GM21360 (cell line): ENCODE data around the gene C10orf67.
A peak's percentile ranks its signal among the peaks of the same experiment; 100 is the strongest.
"Not testable (repeated sequence)": the region's sequence is repeated elsewhere in the genome, so short reads cannot be mapped to it uniquely, and the experiment has no call there.

ENCODE experiments used
- ATAC-seq: cut with Tn5 transposase; IDR thresholded peaks from one replicate; pipeline ENCODE4 v1.9.1; 2021; ENCODE audit warnings: mild to moderate bottlenecking, moderate library complexity; ENCODE audit not compliant: unreplicated experiment

Gene C10orf67

DNA sequence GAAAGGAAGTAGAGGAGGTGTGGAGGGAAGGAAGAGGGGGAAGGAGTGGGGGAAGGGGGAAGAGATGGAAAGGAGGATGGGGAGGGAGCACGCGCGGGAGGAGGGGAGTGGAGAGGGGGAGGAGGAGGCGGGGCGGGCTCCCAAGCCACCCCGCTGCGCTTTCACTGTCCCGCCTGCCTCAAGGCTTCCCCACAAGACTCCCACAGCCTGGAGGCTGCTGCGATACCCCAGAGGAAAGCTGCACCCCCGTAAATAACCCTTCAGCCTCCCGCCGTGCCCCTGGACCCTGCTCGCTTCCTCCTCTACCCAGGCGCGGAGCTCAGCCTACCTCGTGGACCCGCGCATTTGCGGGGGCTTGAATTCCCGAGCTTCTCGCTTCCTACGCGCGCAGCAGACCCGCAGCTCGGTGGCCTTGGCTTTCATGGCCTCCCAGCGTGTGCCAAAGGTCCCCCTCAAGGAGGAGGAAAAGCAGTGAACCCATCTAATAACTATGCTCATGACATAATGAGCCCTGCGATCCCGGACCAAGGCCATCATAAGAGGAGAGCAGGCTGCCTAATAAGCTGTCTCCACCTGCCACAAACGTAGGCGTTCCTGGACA is at the start of gene C10orf67:
Gene C10orf67, minus strand, starts transcription at position 557 of the 601 bp plus-strand sequence. Its CDS starts 23 bp downstream, at position 534.
- no peak for ATAC-seq

DNA sequence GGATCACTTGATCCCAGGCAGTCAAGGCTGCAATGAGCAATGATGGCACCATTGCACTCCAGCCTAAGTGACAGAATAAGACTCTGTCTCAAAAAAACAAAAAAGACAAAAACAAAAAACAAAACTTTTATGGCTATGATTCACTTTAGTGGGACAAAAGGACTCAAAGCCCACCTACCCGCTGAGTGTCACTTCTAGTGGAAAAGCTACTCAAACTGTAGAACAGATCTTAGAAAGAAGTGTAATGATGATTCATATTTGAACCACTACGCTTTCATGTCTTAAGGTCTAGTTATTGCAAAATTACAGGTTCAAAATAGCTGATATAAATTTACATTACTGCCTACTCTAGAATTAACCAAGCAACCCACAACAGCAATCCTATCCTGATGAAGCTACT is 47.2 kb upstream of the C10orf67 start:
- ATAC-seq, result no peak

DNA sequence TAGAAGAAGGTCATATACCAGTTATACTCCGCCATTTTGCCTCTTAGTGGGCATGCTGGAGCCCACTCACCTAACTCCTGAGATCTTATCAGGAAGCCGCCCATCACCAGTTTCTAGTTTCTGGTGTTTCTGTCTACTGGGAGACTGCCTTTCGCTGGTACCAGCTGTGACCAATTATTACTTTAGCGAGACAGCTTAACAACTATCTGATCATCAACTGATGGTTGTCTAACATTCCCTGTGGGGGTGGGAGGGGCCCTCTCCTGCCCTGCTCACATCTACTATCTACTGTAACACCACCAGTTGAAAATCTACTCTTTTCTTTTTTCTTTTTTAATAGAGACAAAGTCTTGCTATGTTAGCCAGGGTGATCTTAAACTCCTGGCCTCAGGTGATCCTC is 46.2 kb upstream of the C10orf67 start:
- no peak for ATAC-seq

DNA sequence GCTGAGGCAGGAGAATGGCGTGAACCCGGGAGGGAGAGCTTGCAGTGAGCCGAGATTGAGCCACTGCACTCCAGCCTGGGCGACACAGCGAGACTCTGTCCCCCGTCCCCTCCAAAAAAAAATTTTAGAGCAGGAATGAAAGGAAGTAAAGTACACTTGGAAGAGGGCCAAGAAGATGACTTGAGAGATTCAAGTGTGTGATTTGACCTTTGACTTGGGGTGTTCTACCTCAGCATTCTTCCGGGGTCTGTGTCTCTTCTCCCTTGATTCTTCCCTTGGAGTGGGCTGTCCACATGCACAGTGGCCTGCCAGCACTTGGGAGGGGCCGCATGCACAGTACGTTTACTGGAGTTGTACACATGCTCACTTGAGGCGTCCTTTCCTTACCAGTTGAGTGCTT is 45.8 kb upstream of the C10orf67 start:
- not testable (repeated sequence) for ATAC-seq

GRCh38 chr10:23387516-23387915 is 42.9 kb upstream of the C10orf67 start:
- not testable (repeated sequence) for ATAC-seq

DNA sequence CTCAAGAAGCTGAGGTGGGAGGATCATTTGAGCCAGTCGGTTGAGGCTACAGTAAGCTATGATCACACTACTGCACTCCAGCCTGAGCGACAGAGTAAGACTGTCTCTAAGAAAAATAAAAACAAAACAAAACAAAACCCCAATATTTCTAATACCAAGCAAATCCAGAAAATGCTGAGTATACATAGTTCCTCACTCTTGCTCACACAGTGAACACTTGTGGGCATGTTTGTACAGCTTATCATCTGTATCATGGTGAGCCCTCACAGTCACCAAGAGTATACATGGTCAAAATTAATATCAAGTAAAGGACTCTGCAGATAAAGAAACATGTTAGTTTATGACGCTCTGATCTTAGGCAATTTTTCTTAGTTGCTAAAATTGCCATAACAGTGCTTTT is 41.5 kb upstream of the C10orf67 start:
- ATAC-seq, result no peak

GRCh38 chr10:23384364-23384763 is 39.8 kb upstream of the C10orf67 start:
- no peak for ATAC-seq

GRCh38 chr10:23383637-23384036 is 39.0 kb upstream of the C10orf67 start:
- ATAC-seq, result no peak

- no peak for ATAC-seq
Measured at GRCh38 chr10:23381298-23382040, 36.9 kb upstream of the C10orf67 start.

DNA sequence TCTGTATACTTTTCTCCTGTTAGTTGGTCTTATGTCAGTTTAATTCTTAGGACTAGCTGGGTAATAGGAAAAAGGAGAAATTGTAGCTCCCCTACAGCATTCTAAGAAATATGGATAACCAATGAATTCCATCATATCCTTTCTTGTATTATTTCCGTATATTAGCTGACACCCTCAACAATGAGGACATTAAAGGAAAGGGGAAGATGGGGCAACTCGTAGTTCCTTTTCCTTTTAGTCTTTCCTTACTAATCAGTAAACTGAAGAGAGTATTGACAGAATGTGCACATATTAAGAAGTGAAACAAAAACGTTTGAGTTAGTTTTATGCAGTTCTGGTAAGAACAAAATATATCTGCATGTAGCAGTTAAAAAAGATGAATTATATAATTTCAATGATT is 35.1 kb upstream of the C10orf67 start:
- ATAC-seq, result no peak

DNA sequence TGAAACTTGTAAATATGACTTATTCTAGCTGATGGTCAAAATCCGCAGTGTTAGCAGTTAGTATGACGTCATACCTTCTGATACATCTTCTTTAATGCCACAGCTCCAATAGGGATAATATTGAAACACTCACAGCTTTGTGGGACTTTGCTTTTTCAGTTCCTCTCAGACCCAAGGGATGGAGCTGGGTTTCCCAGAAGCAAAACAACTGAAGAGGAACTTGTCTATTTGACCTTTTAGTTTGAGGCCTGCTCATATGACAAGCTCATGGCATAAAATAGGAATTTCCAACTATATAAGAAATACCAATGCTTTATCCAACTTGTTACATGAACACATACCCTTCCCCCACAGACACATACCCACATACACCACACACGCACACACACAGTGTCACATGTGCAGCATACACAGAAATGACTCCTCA is 31.6 kb upstream of the C10orf67 start:
- no peak for ATAC-seq

GRCh38 chr10:23375366-23375765 is 30.8 kb upstream of the C10orf67 start:
- no peak for ATAC-seq

- no peak for ATAC-seq
Measured at GRCh38 chr10:23373156-23373555, 28.6 kb upstream of the C10orf67 start.

GRCh38 chr10:23371073-23371472 is 26.5 kb upstream of the C10orf67 start:
- no peak for ATAC-seq

DNA sequence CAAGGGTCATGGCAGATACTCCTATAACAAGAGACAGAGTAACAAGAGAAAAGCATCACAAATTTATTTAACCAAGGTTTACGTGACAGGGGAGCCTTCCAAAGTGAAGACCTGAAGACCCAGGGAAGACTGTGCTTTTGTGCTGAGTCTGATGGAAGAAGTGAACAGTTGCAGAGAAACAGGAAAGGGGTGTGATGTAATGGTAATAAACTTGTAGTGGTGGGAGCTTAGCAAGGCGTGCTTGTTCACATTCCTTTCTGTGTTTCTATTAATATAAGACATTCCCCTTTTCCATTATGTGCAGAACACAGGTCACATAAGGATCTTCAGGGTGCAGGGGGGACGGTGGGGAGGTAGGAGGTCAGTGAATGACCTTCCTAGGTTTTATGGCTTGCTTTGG is 25.5 kb upstream of the C10orf67 start:
- no peak for ATAC-seq

GRCh38 chr10:23368816-23369640 is 24.4 kb upstream of the C10orf67 start:
- ATAC-seq, result peak; percentile 63

GRCh38 chr10:23367896-23368595 is 23.4 kb upstream of the C10orf67 start:
- ATAC-seq, result no peak

- ATAC-seq, result peak; percentile 35
Measured at GRCh38 chr10:23365417-23366030, 20.9 kb upstream of the C10orf67 start.

GRCh38 chr10:23364378-23364777 is 19.8 kb upstream of the C10orf67 start:
- no peak for ATAC-seq

DNA sequence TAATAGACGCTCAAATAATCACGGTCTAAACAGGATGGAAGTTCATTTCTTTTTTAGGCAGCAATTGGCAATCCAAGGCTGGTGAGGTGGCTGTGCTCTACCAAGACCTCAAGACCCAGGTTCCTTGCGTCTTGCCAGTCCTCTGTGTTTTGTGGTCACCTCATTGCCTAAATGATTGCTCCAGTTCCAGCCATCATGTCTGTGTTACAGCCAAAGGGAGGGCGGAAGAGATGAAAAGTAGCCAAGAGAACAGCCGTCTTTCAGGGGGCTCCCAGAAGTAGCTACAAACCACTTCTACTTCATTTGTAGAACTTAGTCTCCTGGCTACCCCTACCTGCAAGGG is 19.2 kb upstream of the C10orf67 start:
- ATAC-seq, result no peak
